ENCODE measurements around the gene PRR33.
"Not testable (repeated sequence)": the region's sequence is repeated elsewhere in the genome, so short reads cannot be mapped to it uniquely, and the experiment has no call there.

PRR33 gene

DNA sequence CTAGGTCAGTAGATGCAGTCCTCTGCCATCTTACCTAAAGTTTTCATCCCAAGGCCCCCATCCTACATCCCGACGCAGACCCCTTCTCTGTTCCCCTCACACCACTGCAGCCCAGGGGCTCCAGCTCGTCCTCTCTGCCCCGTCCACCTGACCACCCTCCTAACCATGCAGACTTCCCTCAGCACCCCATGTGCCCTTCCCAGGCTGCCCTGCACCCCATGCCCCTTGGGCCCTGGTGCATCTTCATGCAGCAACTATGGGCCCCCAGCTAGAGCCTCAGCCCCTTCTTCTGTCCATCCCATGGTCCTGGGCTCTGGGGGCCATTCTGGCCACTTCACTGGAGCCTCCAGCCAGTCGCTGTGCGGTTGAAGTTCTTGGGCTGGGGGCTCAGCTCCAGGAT lies 2.9 kb downstream of the PRR33 start:
- DNase-seq = no peak

DNA sequence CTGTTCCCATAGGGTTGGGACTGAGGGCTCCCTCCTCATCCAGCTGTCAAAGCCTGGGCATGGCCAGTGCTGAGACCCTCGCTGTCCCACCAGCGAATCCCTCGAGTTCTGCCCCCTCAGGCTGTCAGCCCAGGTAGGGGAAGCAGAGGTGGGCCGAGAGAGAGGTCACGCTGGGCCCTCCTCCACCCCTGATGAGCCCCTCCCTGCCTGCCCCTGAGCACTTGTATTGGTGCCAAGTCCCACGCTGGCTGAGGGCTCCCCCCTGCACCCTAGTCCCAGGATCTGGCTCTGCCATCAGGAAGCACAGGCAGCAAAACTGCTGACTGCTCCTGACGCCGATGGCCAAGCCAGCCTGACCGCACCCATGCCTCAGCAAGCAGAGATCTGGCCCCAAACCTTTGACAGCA lies 3.3 kb downstream of the PRR33 start:
- no peak for DNase-seq

DNA sequence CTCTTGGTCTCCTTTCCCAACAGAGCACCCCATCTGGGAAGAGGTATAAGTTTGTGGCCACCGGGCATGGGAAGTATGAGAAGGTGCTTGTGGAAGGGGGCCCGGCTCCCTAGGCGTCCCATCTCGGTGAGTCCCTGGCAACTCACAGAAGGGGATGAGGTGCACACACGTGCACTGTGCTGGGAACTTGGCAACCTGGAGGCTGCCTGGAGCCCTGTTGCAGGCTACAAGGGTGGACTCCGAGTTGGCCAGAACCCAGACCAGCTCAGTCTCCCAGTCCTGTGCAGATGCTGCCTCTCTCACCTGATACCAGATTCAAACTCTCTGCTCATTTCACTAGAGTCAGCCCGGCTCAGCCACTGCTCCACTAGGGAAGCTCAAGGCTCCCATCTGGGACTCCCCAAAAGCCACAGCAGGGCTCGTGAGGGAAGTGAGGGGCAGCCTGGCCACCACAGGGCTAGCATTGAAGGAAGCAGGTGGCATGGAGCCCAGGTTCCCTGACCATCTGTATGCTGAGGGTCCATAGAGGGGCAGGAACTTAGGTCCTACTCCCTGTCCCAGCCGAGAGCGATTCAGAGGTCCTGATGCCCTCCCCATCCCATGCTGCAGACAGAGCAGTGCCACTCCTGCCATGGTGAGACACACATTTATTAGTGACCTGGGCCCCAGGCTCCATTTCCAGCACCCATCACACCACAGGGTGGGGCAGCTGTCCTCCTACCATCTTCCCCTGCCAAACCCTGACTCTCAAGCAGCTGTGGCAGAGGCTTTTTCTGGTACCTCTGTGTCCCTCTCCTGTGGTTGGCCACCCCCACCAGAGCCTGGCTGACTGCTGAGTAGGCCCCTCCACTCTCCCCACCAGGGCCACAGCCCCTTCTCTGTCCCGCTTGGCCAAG lies 4.0 kb downstream of the PRR33 start:
- DNase-seq = no peak

DNA sequence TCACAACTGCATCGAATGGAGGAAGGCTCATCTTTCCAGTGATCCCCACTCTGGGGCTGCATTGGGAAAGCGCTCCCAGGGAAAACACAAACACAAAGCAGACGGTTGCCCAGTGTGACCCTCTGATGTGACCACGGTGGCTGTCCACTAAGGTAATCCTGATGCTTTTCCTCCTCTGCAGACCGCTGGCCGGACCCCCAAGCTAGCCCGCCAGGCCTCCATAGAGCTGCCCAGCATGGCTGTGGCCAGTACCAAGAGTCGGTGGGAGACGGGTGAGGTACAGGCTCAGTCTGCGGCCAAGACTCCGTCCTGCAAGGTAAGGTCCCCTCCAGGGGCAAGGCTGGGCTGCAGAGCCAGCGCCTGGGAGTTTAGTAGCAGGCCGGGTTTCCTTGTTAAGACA lies 5.1 kb downstream of the PRR33 start:
- DNase-seq = not testable (repeated sequence)

DNA sequence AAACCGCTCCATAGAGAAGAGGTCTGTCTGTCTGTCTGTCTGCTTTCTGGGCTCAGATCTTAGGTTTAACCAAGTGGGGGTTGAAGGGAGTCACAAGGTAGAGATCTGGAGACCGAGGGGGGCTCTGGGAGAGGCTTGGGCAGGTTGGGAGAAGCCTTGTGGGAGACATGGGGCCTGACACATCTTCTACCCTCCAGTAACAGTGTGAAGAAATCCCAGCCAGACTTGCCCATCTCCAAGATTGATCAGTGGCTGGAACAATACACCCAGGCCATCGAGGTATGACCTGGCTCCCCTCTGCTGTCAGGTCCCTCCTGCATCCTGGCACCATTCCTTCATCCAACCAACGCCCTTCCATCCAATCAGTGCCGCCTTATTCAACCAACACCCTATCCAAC lies 7.4 kb downstream of the PRR33 start:
- DNase-seq = no peak

DNA sequence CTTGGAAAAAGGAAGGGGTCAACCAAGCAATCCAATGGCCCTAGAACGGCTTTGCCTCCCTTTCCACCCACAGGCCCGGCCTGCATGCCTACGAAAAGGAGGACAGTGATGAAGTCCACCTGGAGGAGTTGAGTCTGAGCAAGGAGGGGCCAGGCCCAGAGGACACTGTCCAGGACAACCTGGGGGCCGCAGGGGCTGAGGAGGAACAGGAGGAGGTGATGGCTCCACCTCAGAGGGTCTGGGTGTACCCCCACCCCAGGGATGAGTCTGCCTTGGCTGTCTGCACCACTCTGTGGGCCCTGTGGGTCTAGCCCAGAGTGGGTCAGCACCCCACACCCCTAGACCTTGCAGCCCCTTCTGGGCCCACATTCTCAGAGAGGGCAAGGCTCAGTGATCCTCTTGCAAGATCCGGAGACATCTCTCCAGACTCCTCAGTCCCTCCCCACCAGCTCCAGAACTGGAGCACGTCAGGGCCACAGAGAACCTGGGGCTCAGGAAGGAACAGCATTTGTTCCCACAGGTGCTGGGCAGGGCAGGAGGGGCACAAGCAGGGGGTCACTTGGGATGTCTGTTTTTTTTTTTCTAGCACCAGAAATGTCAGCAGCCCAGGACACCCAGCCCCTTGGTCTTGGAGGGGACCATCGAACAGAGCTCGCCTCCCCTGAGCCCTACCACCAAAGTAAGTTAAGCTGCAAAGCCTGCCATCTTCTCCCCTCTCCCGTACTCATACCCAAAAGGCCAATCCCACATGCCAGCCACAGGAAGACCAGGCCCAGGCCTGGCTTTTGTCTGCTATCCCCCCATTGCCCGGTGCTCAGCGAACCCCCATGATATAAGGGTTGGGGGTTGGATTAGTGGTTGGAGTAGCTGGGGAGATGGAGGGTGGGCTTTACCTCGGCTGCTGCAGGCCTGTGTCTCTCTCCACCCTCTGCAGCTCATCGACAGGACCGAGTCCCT lies 8.1 kb downstream of the PRR33 start:
- no peak for DNase-seq

DNA sequence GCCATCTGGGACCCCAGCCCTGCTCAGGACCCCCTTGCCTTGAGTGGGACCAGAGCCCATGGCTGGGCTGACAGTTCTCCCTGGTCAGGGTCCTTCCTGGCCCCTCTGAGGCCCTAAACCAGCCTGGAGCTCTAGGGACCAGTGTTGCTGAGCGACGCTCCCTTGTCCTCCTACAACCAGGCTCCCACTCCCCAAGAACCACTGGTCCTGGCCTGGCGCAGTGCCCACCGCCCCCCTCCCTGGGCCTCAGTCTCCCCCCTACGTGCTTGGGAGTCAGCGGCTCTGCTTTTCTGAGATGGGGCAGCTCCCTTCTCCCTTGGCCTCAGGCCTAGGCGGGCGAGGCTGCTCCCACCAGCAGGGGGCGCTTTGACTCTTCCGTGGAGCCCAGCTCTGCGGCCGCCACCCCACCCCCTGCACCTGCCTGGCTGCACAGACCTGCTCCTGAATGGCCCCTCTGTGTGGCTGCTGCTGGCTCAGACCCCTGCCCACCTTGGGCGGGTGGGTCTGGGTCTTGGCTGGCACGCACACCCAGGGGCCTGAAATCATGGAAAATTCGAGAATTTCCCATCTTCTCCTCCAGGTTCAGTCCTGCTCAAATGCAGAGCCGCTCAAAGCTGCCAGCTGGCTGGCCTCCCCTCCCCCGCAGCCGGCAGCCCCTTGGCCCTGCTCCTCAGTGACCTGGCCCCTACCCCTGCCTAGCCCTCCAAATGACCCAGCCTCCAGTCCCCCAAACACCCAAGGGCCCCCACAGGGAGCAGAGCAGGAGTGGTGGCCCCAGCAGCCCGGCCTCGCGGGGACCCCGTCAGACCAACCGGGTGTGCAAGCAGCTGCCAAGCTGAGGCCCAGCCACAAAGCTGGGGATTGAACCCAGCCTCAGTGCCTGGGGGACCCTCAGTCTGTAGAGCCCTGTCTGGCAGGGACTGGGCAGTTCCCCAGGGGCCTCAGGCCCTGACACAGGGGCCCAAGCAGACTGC lies 9.1 kb downstream of the PRR33 start:
- DNase-seq = peak; percentile 4

DNA sequence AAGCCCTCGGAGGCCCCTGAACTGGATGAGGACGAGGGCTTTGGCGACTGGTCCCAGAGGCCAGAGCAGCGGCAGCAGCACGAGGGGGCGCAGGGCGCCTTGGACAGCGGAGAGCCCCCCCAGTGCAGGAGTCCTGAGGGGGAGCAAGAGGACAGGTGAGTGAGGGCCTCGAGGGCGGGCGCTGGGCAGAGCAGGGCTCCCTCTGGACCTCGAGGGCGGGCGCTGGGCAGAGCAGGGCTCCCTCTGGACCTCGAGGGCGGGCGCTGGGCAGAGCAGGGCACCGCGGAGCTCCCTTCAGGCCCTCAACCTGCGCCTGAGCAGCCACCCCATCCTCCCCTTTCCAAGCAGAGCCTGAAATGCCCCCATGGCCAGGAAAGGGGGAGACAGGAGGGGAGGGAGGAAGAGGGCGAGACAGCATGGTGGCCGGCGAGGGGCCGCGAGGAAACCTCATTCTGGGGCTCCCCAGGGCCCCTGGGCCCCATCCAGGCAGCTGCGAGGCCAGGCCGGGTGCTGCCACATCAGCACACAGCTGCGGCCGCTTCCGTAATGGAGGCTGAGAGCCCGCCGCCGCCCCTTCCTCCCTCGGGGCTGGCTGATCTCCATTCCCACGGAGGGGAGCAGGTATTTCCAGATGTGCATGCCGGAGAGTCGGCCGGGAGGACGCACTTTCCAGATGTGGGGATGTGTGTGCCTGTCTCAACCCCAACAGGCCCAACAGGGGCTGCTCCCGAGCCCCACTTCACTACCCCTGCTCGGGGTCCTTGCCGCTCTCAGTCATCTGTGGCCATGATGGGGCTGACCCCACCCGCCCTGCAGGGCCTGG lies 10.0 kb downstream of the PRR33 start:
- no peak for DNase-seq

DNA sequence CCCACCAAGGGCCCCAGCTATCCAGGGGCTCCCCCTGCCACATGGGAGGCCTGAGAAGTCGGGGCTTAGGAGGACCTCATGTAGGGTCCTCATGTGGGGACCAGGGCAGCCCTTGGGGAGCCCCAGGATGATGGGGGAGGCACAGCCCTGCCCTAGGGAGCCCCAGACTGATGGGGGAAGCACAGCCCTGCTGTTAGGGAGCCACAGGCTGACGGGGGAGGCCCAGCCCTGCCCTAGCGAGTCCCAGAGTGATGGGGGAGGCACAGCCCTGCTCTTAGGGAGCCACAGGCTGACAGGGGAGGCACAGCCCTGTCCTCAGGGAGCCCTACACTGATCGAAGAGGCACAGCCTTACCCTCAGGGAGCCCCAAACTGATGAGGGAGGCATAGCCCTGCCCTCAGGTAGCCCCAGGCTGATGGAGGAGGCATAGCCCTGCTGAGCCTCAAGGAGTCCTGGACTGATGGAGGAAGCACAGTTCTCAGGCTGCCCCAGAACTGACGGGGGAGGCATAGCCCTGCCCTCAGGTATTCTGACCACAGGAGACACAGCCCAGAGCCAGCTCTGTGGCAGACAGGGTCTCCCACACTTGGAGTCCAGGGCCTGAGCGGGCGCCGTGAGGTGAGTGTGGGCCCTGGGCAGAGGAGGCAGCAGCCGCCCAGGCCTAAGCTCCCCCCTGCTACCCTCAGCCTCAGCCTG lies 10.8 kb downstream of the PRR33 start:
- no peak for DNase-seq

DNA sequence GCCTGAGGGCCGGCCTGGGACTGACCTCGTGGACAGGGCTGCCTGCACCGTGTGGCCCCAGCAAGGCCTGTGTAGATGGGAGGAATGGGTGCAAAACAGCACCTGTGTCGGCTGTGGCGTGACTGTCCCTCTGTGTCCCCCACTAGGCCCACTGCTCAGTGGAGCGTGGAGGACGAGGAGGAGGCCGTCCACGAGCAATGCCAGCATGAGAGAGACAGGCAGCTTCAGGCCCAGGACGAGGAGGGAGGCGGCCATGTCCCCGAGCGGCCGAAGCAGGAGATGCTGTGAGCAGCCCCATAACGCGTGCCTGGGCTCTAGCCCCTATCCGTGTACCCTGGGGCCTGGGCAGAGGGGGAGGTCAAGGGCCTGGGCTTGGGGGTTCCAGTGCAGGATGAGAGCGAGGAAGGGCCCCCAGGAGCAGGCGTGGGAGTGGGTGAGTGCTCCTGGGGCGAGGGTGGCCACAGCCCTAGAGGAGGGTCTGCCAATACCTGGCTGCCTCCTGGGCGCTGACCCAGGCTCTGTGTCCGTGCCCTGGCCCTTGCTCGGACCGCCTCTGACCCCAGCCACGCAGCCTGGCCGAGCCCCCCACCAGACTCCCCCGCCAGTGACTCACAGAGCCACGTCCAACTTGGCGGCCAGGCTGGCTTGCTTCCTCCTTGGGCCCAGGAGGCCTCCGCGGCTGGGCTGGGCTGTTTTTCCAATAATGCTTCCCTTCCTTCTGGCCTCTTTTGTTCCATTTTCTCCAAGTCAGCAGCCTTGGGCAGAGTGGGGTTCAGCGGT lies 11.6 kb downstream of the PRR33 start:
- DNase-seq = no peak

DNA sequence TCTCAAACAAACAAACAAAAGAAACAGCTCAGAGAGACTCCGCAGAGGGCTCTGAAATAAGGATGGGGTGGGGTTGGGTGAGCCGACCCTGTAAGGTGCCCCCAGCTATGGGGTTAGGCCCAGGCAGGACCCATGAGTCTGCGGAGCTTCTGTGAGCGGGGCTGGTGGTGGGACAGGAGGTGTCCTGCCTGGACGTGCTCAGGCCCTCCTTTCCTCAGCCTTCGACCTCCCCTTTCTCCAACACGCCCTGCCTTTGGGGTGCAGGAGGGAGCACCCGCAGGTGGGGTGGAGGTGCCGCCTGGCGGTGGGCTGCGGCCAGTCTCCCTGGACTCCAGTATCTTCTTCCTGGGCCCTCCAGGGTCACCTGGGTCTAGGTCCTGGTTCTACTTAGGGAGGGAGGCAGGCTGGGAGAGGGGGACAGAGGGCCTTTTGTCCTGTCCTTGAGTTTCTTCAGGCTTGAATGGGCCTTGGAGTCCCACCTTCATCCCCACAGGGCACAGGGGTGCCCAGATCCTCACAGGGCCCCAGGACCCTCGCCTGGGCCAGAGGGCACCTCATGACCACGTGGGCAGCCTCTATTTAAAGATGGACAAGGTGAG lies 12.3 kb downstream of the PRR33 start:
- DNase-seq = no peak

DNA sequence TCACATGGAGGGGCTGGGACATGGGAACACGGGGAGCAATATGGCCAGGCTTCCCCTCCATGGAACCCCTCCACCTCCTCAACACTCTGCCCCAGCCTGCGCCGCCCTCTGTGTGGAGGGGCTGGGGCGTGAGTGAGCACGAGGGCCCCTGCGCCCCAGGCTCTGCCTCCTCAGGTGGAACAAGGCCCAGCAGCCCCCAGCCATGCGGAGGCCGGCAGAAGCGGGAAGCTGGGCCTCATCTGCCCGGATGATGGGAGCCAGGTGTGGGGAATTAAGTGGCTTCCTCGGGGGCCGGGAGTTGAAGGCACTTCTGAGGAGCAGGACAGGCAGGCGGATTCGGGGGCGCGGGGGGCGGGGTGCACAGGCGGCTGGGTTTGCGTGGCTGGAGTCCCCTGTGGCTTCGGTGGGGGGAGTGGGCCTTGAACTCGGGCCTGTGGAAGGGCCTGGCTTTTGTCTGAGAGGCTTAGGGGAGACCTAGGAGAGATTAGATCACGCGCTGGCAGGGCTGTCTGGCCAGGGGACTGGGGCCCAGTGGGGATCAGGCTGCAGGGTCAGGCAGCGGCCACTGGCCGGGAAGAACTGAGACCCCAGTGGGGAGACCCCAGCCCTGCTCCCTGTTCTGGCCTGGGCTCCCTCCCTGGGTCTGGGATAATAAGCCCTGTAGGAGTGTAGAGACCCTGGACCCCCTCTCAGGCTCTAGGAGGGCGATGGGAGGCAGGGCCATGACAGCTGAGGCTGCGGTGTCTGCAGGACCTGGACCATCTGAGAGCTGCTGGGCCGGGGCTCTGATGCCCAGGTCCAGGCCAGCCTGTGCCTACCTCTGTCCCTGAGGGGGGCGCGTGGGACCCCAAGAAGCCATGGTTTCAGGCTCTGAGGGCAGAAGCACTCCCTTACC lies 13.3 kb downstream of the PRR33 start:
- DNase-seq = no peak

DNA sequence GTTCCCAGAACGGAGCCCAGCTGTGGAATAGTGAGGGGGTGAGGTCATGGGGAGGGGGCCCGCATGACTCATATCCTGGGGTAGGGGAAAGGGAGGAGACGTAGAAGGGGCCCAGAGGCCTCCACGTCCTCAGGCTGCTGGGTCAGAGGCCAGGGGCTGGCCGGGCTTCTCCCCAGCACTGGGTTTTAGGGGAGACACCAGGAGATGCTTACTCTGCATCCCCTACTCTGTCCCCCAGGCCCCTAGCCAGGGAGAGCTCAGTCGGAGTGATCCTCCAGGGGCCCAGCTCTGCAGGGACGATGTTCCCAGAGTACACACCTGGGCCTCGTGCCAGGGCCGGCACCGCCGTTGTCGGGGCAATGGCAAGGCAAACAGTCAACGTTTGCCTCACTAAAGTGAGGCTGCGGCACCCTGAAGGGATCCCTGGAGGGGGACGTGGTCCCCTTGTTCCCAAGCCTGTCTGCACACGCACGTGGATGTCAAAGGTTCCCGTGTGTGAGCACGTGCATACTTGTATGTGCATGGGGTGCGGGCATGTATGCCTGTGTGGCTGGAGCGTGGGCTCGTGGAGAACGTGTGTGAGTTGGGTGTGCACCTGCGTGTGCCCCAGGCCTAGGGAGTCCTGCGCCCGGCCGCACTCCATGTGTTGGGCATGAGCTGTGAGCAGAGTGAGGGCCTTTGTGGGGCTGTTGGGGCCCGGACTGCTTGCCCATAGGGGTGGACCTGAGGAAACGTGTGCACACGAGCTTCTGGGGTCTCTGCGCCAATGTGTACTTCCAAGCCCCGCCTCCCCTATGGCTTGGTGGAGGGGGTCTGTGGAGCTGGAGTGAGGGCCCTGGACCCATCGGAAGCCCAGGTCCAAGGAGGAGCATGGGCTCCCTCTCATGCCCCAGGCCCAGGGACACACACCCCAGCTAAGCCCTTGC lies 14.2 kb downstream of the PRR33 start:
- no peak for DNase-seq

DNA sequence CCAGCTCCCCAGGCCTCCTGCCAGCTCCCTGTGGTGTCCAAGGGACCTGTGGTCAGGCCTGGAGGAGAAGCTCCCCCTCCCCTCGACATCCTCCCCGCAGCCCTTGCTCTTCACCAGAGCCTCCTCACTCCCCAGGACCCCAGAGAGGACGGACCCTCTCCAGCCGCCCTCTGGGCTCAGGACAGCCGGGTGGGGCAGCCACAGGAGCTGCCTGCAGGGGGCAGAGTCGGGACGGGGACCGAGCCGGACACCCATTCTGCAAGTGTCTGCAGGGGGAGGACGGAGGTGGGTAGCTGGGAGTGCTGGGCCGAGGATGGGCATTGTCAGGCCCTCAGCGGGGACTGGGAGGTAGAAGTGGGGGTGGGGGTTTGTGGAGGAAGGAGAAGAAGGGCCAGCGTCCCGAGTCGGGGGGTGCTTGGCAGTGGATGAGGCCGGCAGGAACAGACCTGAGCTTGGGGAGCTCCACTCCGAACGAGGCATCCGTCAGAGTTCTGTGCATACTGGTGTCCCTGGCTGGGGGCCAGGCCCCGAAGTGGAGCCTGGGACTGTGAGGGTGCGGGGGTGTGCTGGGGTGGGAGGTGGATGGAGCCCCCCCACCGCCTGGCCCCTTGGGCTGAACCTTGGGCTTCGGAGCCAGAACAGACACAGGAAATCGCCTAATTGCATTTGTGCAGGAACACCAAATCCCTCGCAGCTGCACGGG lies 15.2 kb downstream of the PRR33 start:
- no peak for DNase-seq

DNA sequence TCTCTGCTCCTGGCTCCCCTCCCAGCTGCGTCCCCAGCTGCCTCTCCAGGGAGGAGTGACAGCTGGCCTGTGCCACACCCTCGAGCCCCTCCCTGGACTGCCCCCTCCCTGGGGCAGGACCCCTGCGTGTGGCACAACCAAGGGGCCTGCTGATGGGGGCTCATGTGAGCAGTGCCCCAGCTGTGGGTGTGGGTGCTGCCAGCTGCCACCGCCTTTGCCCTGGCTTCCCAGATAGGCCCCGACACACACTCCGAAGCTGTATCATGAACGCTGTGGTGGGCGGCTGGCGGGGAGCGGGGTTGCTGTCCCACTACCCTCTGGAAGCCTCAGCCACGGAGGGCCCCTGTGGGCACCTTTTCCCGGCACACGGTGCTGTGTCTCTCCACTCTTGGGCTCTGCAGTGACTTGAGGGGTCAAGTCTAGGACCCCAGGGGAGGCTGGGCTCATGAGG lies 15.8 kb downstream of the PRR33 start:
- not testable (repeated sequence) for DNase-seq

DNA sequence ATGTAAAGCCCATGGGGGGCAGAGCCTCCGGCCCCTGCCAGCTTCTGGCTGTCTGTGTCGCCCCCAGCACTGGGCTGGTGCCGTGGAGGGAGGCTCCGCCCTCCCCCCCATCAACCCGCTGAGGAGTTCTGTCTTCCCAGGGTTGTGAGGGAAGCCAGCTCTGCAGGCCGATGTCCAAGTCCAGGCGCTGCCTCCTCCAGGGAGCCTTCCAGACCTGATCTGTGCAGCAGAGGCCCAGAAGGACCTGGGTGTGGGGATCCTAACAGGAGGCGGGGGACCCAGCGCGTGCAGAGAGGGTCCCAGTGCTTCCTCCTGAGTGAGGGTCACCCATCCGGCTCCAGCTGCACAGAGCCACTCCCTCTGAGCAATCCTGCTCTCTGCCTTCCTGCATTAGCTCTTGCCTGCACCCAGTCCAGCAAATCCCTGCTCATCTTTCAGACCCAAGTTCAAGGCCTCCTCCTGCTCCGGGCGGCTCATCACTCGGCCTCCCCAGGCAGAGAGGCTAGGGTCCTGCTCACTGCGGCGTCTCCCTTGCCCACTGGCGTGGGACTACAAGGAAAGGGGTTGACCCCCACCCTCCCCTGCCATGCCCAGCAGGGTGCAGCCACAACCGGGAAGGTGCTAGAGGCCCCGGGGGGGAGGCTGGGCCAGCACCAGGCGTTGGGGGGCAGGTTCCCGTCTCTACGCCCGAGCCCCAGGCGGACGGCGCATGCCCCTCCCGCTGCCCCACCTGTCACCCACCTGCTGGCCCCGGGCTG lies 16.4 kb downstream of the PRR33 start:
- DNase-seq = no peak
